ENCODE measurements around the gene DDX1.

The DDX1 gene

GRCh38 chr2:15582710-15583357 is 8.8 kb upstream of the DDX1 start:
- TF ChIP-seq CTCF (IDR thresholded peaks at IDR 0.05; ENCODE audit: low read depth, low read length): no peak
- no peak overlapping the region for H3K4me3 ChIP-seq (replicated peaks in 1 of 2; ENCODE audit: low read depth in 2 of 2, low read length in 2 of 2)

GRCh38 chr2:15583826-15584225 is 7.8 kb upstream of the DDX1 start:
- no peak for DNase-seq (ENCODE audit: low read depth in 2 of 2)
- no peak overlapping the region for H3K4me3 ChIP-seq (replicated peaks in 1 of 2; ENCODE audit: low read depth in 2 of 2, low read length in 2 of 2)
- TF ChIP-seq CTCF (IDR thresholded peaks at IDR 0.05; ENCODE audit: low read depth, low read length): no peak

More at GRCh38 chr2:15582710-15583357, 8.8 kb upstream of the DDX1 start:
- no peak for DNase-seq (ENCODE audit: low read depth in 2 of 2)

- no peak for TF ChIP-seq CTCF (IDR thresholded peaks at IDR 0.05; ENCODE audit: low read depth, low read length)
- no peak overlapping the region for H3K4me3 ChIP-seq (replicated peaks in 1 of 2; ENCODE audit: low read depth in 2 of 2, low read length in 2 of 2)
- DNase-seq (ENCODE audit: low read depth in 2 of 2): no peak
Observed at GRCh38 chr2:15584316-15584715, 7.4 kb upstream of the DDX1 start.

GRCh38 chr2:15584767-15585469 is 6.8 kb upstream of the DDX1 start:
- no peak for TF ChIP-seq CTCF (IDR thresholded peaks at IDR 0.05; ENCODE audit: low read depth, low read length)
- DNase-seq (ENCODE audit: low read depth in 2 of 2): peak; percentile 6 to 46
- no peak overlapping the region for H3K4me3 ChIP-seq (replicated peaks in 1 of 2; ENCODE audit: low read depth in 2 of 2, low read length in 2 of 2)

GRCh38 chr2:15588329-15588919 is 3.2 kb upstream of the DDX1 start:
- no peak overlapping the region for H3K4me3 ChIP-seq (replicated peaks in 1 of 2; ENCODE audit: low read depth in 2 of 2, low read length in 2 of 2)
- peak; percentile 58 to 74 for DNase-seq (ENCODE audit: low read depth in 2 of 2)
- peak; percentile 62 for TF ChIP-seq CTCF (IDR thresholded peaks at IDR 0.05; ENCODE audit: low read depth, low read length)

- peak overlapping the region; percentile 94 to 95 for H3K4me3 ChIP-seq (replicated peaks in 1 of 2; ENCODE audit: low read depth in 2 of 2, low read length in 2 of 2)
- no peak for DNase-seq (ENCODE audit: low read depth in 2 of 2)
- no peak for TF ChIP-seq CTCF (IDR thresholded peaks at IDR 0.05; ENCODE audit: low read depth, low read length)
Observed at GRCh38 chr2:15591373-15591691, 336 bp upstream of the DDX1 start.
